8988T (cell line): ENCODE measurements around the gene ATP2A3.

Experiments
- DNase-seq: peaks from one replicate; pipeline ENCODE4 v3.0.0; 2011

ATP2A3 gene

DNA sequence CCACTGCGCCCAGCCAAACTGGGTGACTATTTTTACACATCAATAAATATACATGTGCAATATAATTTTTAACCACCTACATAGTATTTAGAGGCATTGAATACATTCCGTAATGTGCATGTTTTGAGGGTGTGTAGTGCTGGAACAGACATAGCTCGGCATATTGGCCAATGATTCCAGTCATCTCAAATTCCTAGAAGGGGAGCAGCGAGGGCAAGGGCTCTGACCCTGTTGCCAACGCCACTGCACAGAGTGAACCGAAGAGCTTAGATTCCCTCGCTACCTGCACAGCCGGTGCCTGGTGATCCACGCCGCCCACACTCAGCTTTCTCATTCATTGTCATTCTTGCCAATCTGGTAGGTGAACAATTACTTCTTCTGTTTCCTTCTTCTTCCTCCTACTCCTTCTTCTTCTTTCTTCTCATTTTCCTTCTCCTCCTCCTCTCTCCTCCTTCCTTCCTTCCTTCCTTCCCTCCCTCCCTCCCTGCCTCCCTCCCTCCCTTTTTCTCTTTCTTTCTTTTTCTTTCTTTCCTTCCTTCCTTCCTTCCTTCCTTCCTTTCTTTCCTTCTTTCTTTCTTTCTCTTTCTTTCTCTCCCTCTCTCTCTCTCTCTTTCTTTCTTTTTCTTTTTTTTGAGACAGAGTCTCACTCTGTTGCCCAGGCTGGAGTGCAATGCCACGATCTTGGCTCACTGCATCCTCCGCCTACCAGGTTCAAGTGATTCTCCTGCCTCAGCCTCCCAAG lies 26.3 kb upstream of the ATP2A3 start:
- no peak for DNase-seq

DNA sequence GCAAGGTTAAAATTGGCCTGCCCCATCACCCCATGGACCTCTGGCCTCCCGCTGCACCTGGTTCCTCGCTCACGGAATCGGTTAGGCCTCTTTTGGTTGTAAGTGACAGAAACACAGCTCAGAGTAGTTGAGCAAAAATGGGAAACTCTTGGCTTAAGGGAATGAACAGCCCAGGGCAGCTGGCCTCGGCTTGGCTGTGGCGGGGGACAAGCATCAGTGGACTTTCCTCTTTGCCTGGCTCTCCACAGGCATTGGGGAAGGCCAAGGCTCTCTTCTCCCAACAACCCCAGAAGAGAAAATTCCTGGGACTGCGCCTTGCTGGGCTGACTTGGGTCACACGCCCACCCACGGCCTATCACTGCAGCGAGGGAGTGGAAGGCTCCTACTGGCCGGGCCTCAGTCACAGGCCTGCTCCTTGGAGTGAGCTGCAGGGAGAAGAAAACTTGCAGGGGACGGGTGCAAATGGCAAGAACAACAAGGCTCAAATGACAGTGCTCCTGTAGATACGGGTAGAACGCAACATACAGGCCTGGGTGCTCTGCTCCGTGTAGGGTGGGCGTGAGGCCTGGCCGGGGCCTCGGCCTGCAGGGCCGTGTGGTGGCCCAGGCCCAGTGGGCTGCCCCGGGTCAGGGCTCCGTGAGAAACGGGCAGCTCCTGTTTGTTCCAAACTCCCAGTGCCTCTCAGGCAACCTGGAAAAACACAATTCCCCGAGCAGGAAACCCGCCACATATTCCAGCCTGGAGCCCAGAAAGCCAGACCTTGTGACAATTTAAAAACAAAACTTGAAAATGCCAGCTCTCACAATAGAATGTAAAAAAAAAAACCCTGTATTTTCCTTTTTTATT lies 25.0 kb upstream of the ATP2A3 start:
- DNase-seq = no peak

DNA sequence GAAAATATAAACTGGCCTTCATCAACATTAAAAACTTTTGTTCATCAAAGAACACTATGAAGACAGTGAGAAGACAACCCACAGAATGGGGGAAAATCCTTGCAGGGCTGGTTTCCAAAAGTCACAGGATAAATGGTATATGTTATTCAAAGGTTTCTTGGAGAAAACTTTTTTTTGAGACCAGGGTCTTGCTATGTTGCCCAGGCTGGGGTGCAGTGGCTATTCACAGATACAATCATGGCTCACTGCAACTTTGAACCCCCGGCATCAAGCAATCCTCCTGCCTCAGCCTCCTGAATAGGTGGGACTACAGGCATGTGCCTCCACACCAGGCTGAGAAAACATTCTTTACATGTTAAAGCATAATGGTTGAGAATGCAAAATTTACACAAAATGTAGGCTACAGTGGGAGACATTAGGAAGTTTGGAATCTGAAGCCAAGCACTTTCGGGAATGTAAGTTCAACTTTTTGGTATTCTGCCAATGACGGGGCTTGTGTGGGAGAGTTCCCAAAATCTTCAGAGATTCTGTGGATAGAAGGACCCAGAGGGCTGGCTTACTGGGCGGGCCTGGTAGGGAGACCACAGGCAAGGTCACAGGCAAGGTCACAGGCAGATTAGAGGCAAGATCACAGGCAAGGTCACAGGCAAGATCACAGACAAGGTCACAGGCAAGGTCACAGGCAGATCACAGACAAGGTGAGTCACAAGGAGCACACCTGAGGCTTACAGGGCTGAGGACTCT lies 24.2 kb upstream of the ATP2A3 start:
- DNase-seq = no peak

DNA sequence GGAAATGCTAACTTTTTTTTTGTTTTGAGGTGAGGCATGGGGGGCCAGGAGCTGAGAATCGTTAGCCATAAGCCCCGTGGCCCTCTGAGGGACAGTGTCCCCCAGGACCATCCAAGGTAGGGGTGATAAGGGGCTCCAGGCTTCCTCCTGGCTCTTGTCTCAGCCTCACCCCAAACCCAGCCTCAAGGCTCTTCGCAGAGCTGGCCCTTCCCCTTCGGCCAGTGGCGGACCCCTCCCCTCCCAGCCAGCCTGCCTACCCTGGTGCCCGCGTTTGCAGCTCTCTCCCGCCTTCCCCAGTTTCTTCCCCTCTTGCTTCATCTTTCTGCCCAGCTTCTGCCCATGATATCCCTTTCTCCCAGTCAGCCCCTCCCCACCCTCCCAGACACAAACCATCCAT lies 22.7 kb upstream of the ATP2A3 start:
- no peak for DNase-seq

DNA sequence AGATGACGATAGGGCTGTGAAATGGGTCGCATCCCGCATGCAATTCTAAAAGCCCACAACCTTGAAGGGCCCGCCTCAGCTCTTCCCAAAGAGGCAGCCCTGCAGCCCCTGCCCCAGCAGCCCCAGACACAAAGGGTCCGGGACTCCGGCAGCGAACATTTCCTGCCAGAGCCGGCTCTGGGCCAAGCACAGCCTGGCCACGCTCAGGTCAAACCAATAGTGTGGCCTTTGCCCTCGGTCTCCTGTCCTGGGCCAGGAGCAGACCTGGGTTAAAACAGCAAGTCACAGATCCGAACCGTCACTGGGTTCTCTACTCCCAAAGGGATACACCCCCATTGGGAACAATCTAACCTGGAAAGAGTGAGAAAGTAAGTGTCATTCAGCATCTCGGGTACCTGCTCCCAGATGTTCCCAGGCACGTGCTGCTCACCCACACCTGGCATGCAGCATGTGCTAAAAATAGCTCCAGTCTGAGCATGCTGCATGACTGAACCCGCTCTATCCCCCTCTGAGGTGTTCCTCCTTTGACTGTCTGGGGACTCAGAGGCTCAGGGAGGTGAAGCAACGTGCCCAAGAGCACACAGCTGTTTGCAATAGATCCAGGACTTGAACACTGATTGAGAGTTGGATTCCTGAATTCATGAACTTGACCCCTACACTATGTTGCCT lies 22.2 kb upstream of the ATP2A3 start:
- no peak for DNase-seq

DNA sequence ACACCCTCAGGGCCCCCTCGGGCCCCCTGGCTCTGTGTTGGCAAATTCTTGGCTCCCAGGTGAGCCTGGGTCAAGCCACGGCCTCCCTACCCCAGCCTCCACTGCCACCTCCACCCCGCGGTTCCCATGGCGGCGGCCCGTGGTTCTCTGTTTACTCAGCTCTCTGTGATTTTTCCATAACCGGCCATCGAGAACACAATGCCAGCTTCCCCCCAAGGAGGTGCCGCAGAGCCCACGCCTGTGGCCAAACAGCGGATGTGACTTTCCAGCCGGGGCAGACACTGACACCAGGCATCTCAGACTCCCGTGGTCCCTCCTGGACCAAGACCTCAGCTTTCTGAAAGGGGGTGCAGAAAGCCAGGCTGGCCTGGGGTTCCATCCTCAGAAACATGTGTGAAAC lies 21.6 kb upstream of the ATP2A3 start:
- DNase-seq = no peak

DNA sequence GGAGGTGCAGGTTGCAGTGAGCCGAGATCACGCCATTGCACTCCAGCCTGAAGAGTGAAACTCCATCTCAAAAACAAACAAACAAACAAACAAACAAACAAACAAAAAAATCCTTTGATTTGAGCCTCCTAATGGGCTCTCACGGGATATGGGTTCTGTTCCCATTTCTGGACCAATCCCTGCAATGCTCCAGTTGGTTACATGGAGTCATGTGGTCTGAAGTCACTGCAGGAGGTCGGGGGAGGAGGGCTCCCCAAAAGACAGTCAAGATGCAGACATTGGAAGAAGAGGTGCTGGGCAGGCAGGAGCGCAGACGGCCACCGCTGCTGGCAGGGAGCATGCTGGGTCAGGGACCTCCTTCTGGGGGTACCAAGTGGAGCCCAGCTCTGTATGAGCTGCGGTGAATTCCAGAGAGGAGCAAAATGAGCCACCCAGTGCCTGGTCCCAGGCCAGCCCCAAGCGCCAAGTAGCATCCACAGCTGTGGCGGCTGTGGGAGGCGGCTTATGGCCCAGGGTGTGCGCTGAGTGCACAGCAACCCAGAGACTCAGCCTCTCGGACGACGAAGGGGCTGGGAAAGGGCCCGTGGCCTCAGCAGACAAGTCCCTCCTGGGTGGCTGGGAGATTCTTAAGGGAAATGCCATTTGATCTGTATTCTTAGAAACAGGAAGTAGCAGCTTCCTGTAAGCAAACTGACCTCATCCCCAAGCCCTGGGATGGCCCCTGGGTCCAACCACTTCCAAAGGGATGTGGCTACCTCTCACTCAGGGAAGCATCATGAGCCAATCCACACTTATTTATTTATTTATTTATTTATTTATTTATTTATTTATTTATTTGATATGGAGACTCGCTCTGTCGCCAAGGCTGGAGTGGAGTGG lies 19.6 kb upstream of the ATP2A3 start:
- DNase-seq = no peak

DNA sequence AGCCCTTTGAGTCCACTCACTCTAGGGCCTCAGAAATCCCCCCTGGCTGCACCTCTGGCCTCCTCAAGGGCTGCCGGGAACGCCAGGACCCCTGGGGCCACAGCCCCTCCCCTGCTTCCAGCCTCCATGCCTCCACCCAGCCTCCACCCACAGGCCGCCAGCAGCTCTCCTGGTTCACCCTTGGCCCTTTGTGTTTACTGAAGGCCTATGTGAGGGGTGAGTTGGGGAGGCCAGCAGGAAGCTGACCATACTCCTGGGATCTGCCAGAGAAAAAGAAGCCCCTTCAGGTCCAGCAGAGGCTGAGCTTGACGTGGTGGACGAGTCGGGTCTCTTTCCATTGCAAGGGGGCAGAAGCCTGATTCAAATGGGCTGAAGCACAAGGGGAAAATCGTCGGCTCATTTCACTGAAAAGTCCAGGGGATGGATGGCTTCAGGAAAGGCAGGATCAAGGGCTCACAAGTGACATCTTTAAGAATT lies 18.3 kb upstream of the ATP2A3 start:
- DNase-seq = no peak

DNA sequence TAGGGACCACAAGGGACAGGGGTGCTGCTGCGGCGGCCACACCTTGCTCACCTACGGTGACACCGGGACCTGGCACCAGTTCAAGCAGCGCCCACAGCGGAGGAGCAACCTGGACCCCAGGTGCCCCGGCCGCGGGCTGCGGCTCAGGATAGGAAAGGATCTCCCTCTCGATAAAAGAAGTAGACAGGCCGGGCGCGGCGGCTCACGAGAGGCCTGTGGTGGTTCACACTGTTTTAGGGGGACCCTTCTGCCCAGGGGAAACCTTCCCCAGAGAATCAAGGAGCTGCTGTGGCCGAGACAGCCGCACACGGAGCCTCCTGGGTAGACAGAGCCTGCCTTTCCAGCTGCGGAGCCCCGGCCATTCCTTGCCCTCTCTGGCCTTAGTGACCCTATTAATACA lies 17.9 kb upstream of the ATP2A3 start:
- no peak for DNase-seq

DNA sequence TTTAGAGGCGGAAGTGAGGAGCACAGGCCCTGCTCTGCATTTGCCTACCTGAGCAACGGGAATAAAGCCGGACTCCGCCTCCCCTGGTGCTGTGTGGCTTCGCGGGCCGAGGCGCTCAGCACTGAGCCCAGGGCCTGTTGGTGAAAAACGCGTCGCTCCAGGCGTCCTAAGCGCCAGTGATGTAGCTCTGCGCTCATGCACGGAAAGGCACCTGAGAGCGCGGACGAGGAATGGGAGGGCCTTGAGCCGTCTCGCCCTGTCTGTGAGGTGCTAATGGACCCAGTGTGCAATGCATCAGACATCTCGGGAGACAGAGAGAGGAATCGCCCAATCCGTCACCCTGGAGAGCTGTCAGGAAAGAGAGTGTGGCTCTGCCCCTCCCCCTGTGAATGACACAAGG lies 17.2 kb upstream of the ATP2A3 start:
- DNase-seq = no peak

DNA sequence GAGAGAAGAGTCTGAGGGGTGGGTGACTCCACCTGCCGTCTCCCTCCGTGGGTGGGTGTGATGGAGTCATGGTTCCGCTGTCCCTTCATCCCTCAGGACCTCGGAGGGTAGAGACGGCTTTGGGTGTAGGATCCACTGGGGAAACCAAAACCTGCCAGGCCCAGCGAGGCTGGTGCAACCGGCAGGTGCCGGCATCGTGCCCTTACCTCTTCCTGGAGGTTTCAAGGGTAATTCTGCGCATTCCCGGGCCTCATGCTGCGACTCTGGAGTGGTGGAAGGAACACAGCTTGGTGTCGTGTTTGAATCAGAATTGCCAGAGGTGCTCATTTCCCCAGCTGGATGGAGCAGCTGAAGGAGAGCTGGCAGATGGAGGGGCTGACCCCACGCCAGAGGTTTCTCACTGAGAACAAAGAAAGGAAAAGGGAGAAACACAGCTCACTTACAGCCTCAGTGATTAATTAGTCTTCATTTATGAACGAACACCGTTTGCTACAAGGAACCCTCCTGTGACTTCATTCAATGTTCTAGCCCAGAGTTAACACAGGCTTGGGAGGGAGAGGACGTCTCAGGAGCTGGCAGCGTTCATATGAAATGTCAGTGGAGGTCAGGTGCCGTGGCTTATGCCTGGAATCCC lies 16.3 kb upstream of the ATP2A3 start:
- DNase-seq = no peak

DNA sequence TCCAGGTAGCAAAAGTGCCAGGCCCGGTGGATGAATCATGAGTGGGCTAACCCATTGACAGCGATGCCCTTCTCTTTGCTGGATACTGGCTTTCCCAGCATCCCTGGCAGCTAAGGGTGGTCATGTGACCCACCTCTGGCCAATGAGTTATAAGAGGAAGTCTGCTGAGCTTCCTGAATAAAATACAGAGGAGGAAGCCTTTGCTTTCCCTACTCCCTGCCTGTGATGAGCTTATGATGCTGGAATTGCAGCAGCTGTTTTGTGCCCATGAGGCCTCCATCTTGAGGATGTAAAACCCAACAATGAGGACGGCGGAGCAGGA lies 15.0 kb upstream of the ATP2A3 start:
- DNase-seq = no peak

DNA sequence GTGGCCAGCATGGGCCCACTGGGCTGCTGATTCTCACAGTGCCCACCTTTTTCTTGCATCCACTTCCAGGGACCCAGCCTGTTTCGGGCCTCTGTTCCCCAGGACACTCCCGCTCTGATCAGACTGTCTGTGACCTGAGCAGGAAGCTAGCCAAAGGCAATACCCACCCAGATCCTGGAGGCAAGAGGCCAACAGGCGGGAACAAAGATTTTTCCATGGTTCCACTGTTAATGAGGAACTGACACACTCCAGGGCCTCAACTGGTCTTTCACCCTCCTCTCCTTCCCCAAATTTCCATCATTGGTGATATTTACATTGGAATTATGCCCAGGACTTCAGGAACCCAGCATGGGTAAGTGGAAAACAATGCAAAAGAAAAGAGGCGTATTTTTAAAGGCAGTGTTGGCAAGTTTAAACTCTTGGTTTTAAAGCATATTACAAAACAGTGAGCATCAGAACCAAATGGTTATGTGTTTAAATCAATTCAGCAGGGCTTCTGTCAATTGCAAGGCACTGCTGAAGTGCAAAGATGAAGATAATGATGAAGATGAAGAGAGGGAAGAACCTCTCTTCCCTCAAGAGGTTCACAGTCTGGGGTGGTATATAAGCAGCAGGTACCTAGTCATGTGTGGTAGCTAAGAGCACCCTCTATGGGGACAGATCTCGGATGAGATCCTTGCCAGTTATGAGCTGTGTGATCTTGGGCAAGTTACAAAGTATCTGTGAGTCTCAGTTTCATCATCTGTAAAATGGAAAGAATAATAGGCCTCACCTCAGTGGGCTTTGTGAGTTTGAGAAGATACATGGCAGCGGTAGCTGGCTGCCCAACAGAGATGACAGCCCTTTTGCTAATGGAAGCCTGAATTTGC lies 14.4 kb upstream of the ATP2A3 start:
- no peak for DNase-seq

DNA sequence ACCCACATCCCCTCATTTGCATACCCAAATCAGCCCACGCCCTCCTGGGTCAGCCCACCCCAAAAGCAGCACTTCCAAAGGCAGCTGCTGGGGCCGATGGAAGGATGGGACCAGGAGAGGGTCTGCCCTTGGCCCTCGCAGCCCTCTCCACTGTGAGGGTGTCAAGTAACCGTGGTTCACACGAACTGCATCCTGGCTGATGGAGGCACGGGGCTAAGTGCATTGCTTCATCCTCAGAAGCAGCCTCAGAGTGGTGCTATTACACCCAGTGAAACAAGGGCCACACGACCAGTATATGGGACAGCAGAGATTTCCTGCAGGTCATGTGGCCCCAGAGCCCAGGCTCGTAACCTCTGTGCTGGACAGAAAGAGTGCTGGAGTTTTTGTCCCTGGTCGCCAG lies 13.2 kb upstream of the ATP2A3 start:
- DNase-seq = no peak

DNA sequence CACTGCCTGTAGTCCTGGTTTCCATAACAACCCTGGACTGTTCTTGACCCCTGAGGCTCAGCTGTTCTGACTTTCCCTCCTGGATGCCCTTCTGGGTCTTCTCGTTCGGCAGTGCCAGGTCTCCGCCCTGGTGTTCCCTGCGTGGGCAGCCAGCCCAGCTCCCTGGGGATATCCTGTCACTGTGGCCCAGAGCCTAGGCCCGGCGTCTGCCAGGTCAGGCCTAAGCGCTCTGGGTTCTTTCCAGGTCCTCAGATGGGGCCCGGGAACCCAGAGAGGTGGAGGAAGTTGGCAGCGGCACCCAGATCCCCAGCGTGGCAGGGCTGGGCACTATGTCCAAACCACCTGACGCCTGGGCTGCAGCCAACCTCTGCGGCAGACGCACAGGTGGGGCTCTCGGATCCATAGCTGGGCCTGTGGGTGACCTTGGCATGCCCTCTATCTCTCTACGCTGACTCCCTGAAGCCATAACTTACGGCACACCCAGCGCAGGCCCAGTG lies 12.5 kb upstream of the ATP2A3 start:
- DNase-seq = no peak

DNA sequence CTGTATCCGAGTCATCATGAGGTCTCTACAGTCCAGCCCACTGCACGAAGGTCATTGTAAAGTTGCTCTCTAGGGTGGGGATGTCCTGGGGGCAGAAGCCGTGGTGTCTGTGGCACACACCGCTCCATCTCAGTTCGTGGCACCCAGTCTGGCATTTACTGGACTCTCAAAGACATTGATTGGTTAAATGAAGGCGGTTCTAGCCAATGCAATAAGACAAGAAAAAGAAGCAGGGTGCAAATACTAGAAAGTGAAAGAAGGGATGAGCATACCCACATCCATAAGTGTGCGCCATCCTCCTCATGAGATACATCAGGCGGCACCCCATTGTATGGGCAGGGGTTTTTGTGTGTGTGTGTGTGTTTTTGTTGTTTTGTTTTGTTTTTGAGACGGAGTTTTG lies 10.7 kb upstream of the ATP2A3 start:
- DNase-seq = no peak

DNA sequence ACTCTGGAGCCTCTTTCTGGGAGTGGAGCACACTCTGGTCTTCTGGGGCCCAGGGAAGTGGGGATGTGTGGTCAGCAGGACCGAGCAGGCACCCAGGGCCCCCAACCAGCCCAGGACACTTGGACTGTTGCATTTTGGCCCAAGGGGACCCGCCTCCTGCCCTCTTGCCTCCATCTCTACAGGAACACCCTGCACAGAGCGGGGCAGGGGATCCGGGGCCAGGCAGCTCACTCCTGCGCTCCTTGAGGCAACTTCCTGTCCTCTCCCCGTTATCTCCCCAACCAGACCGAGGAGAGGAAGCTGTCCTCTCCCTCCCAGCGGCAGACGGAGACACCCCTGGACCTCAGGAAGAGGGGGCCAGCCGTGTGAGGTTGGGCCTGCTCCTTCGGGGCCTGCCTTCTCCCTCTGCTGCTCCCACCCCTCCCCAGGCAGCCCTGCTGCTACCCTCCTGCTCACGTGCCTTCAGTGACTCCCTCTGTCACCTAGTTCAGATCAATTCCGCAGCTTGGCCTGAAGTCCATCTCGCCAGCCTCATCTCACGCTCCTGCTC lies 10.0 kb upstream of the ATP2A3 start:
- peak; percentile 1 for DNase-seq

DNA sequence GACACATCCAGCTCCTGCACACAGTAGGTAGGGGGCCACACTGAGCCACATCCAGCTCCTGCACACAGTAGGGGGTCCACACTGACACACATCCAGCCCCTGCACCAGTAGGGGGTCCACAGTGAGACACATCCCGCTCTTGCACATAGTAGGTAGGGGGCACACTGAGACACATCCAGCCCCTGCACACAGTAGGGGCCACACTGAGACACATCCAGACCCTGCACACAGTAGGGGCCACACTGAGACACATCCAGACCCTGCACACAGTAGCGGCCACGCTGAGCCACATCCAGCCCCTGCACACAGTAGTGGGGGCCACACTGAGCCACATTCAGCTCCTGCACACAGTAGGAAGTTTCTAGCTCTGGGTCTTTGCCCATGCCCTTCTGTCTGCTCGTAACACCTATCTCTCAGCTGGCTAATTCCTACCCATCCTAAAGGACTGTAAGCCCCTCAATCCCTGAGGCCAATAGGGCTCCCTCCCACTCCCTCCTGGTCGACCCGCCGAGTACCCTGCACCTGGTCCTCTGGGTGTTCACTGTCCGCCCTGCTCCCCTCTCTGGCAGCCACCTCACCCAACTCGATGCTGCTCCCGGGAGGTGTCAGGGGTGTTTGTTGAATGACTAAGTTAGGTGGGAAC lies 9.4 kb upstream of the ATP2A3 start:
- peak; percentile 1 for DNase-seq

DNA sequence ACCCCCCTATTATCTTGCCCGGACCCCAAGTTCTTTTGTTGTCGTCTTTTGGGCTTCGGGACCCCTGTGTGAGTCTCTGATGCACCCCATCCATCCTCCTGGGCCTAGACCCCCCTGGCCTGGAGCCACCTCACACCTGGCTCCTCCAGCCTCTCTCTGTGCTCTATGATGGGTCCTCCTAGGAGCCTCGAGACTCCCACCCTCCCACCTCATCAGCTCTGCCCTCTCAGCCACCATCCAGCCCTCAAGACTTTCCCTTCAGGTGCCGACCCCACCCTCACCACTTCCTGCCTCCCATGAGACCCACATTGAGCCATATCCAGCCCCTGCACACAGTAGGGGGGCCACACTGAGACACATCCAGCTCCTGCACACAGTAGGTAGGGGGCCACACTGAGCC lies 8.7 kb upstream of the ATP2A3 start:
- DNase-seq = no peak

DNA sequence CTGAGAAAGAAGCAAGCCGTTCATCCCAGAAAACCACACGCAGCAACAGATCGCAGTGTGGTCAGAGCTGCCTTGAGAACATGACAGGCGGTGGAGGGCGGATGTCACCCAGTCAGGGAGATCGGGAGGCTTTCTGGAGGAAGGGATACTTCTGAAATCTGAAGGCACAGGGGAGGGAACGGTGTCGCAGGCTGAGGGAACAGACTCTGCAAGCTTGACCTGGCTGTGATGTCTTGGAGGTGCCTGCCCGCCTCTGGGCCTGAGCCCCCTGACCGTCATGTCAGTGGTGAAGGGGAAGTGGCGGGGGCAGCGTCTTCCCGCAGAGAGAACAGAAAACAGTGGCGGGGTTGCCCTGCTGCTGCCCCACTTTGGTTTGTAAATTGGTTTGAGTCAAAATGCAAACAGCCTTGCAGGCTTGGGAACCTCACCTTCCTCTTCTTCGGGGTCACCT lies 8.1 kb upstream of the ATP2A3 start:
- DNase-seq = no peak
